B cell (primary cell): ENCODE results near the gene ANKRD33.

Source experiments
- EZH2 ChIP-seq: IDR thresholded peaks from 2 replicates; pipeline ENCODE4 v1.6.1; 2012; ENCODE audit warnings: borderline replicate concordance, low read depth, mild to moderate bottlenecking, moderate library complexity, low read length; ENCODE audit not compliant: insufficient read depth, poor library complexity, severe bottlenecking
- TF ChIP-seq, protein P1 (sequence below): fragments of 200-600 bp; IDR thresholded peaks from one replicate; pipeline ENCODE4 v1.8.0; 2022; ENCODE audit warnings: antibody characterized with exemption, mild to moderate bottlenecking

DNA sequence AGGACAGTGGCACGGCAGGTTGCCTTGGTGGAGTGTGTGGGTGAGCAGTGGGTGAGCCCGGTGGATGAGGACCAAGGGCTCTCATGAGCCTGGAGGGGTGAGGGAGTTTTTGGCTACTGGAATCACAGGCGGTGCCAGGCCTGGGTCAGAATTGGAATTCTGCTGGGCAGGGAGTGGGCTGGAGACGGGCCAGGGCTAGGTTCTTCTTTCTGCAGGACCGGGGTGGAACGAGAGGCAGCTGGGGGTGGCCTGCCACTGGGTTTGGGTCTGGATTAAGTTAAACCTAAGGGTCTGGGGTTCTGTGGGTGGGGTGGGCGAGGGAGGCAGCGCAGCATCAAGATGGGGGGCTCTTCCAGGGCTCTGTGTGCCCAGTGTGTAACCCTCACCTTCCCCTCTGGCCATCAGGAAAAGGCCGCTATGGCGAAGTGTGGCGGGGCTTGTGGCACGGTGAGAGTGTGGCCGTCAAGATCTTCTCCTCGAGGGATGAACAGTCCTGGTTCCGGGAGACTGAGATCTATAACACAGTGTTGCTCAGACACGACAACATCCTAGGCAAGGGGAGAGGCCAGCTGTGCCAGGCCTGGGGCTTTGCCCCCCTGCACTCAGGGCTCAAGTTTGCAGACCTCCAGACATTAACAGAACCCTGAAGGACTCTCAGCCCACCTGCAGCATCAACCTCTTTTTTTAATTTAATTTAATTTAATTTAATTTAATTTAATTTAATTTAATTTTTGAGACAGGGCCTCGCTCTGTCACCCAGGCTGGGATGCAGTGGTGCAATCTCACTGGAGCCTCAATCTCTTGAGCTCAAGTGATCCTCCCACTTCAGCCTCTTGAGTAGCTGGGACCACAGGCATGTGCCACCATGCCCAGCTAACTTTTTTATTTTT is 26.4 kb downstream of the ANKRD33 start:
- TF ChIP-seq, protein P1, sequence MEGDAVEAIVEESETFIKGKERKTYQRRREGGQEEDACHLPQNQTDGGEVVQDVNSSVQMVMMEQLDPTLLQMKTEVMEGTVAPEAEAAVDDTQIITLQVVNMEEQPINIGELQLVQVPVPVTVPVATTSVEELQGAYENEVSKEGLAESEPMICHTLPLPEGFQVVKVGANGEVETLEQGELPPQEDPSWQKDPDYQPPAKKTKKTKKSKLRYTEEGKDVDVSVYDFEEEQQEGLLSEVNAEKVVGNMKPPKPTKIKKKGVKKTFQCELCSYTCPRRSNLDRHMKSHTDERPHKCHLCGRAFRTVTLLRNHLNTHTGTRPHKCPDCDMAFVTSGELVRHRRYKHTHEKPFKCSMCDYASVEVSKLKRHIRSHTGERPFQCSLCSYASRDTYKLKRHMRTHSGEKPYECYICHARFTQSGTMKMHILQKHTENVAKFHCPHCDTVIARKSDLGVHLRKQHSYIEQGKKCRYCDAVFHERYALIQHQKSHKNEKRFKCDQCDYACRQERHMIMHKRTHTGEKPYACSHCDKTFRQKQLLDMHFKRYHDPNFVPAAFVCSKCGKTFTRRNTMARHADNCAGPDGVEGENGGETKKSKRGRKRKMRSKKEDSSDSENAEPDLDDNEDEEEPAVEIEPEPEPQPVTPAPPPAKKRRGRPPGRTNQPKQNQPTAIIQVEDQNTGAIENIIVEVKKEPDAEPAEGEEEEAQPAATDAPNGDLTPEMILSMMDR = no peak
- no peak for TF ChIP-seq EZH2
